GM18861 (cell line): ENCODE data around the gene EID3.

Experiments used
- ATAC-seq: cut with Tn5 transposase; IDR thresholded peaks from one replicate; pipeline ENCODE4 v1.9.1; 2021; ENCODE audit not compliant: unreplicated experiment

EID3 gene

GRCh38 chr12:104353012-104353981 is 49.8 kb downstream of the EID3 start:
- ATAC-seq = no peak

- ATAC-seq = no peak
Observed at GRCh38 chr12:104354167-104354867, 50.8 kb downstream of the EID3 start.
